ENCODE results near the gene PDSS2. TPM values are rescaled to one million over a fixed set of nuclear protein-coding genes. Genes with fewer than 3 reads are reported as not detected.

Gene PDSS2
- total and polyA plus RNA-seq, 2 of the 4 experiments (the other 2 are of a cell fraction), result 8.6 to 9.2 TPM

DNA sequence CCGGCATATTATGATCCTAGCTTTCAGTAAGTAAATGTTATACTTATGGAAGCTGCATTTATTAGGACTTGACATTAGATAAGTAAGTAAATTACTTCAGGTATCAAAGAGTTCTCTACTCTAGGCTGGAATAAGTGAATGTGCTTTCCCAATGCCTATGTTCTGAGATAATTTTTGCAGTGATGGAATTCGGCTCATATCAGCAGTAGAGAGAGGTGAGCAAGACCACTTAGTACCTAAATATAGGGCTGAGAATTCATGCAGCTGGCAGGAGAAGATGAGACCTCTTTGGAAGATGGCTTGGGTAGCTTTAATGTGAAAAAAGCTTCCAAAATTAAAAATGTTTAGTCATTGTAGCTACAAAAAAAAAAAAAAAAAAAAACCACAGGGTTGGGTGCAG is 330.8 kb downstream of the PDSS2 start:
- Histone ChIP-seq H3K79me1 (ENCODE audit: low read depth in 1 of 2, low read length in 2 of 2) (no peaks in the 10 kb centered on the region), H3K9ac (ENCODE audit: low read depth, low read length) (no peak overlapping the region), H3K4ac (ENCODE audit: low read depth, low read length) (no peak overlapping the region), H2AK9ac (replicated peaks; ENCODE audit: low read depth, low read length, poor library complexity) (no peak overlapping the region), H3K27me3 (ENCODE audit: control insufficient read depth, insufficient read depth, low read length) (no peaks in the 10 kb centered on the region), H2BK15ac (ENCODE audit: low read depth, low read length) (no peak overlapping the region), H2AFZ (replicated peaks; ENCODE audit: low read length, poor library complexity) (no peak overlapping the region), H2BK120ac (ENCODE audit: low read depth, low read length) (no peak overlapping the region), H2AK5ac (ENCODE audit: low read depth, low read length) (no peak overlapping the region), H4K8ac (ENCODE audit: low read depth in 2 of 2, low read length in 2 of 2) (no peak overlapping the region), H3K9me1 (ENCODE audit: insufficient read depth, low read length) (no peaks in the 10 kb centered on the region), H3K4me2 (ENCODE audit: low read depth, low read length) (no peak overlapping the region), H3K27ac (ENCODE audit: insufficient read depth, low read length) (no peak overlapping the region), H4K20me1 (ENCODE audit: insufficient read depth, low read length) (no peaks in the 10 kb centered on the region), H3K4me3 (ENCODE audit: insufficient read depth, low read depth, low read length) (no peak overlapping the region), H3K56ac (ENCODE audit: extremely low read depth, insufficient read depth, low read length) (no peak overlapping the region), H3K14ac (replicated peaks; ENCODE audit: low read depth, low read length) (no peak overlapping the region; the same call in 1 of the 2 replicates), H4K5ac (ENCODE audit: low read depth, low read length) (no peak overlapping the region), H2BK5ac (ENCODE audit: low read depth, low read length, poor library complexity, severe bottlenecking) (no peak overlapping the region), H3K9me3 (ENCODE audit: control insufficient read depth, insufficient read depth, low read length) (no peaks in the 10 kb centered on the region), H3K36me3 (ENCODE audit: control insufficient read depth, insufficient read depth, low read length) (no peaks in the 10 kb centered on the region), H3K23ac (ENCODE audit: low read depth, low read length) (no peak overlapping the region), H4K91ac (ENCODE audit: insufficient read depth, low read depth, low read length) (no peak overlapping the region), H3K18ac (ENCODE audit: low read depth, low read length) (no peak overlapping the region), H3K4me1 (ENCODE audit: control insufficient read depth, insufficient read depth, low read length) (no peaks in the 10 kb centered on the region), H2BK20ac (ENCODE audit: low read depth, low read length) (no peak overlapping the region)
- dilution Hi-C loops (cut with HindIII; ENCODE audit: low sequenced_read_pairs, unreplicated experiment), result no loop called here
- DNase-seq (no peak), ATAC-seq (ENCODE audit: low read depth) (no peak)
- POLR2A ChIA-PET (ENCODE audit: unreplicated experiment), result no interaction called here
- no CpG with 5 or more reads among the region's 2 CpGs for WGBS, 2 experiments (ENCODE audit: extremely low coverage in 2 of 2, insufficient read length in 1 of 2)
- intact Hi-C loops (cut with micrococcal nuclease), result no loop called here
- in situ Hi-C loops (cut with MboI; ENCODE audit: low sequenced_read_pairs), result loop anchor here (10.0 kb wide), 1 partner anchor 366 kb away; the partner anchor contains the start of gene SOBP
- TF ChIP-seq MAFK (IDR thresholded peaks at IDR 0.05; ENCODE audit: low read depth, low read length) (no peak), RAD21 (IDR thresholded peaks at IDR 0.05; ENCODE audit: low read length) (no peak), RCOR1 (IDR thresholded peaks at IDR 0.05; ENCODE audit: insufficient replicate concordance, low read length) (no peak), CEBPB (IDR thresholded peaks at IDR 0.05; ENCODE audit: low read depth, low read length) (no peak), MAZ (IDR thresholded peaks at IDR 0.05; ENCODE audit: borderline replicate concordance, low read depth, low read length) (no peak), NFE2L2 (IDR thresholded peaks at IDR 0.05; ENCODE audit: low read depth, low read length) (no peak), USF2 (IDR thresholded peaks at IDR 0.05; ENCODE audit: low read depth, low read length) (no peak), SMC3 (IDR thresholded peaks at IDR 0.05; ENCODE audit: low read depth, low read length) (no peak), FOS (IDR thresholded peaks at IDR 0.05; ENCODE audit: low read depth, low read length) (no peak), MXI1 (IDR thresholded peaks at IDR 0.05; ENCODE audit: borderline replicate concordance, low read depth, low read length) (no peak), RFX5 (IDR thresholded peaks at IDR 0.05; ENCODE audit: low read depth, low read length) (no peak), CHD1 (IDR thresholded peaks at IDR 0.05; ENCODE audit: low read depth, low read length) (no peak), POLR2A (IDR thresholded peaks at IDR 0.05; ENCODE audit: low read depth, low read length) (no peak)
- TF ChIP-seq, protein P1, sequence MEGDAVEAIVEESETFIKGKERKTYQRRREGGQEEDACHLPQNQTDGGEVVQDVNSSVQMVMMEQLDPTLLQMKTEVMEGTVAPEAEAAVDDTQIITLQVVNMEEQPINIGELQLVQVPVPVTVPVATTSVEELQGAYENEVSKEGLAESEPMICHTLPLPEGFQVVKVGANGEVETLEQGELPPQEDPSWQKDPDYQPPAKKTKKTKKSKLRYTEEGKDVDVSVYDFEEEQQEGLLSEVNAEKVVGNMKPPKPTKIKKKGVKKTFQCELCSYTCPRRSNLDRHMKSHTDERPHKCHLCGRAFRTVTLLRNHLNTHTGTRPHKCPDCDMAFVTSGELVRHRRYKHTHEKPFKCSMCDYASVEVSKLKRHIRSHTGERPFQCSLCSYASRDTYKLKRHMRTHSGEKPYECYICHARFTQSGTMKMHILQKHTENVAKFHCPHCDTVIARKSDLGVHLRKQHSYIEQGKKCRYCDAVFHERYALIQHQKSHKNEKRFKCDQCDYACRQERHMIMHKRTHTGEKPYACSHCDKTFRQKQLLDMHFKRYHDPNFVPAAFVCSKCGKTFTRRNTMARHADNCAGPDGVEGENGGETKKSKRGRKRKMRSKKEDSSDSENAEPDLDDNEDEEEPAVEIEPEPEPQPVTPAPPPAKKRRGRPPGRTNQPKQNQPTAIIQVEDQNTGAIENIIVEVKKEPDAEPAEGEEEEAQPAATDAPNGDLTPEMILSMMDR (conservative IDR thresholded peaks at IDR 0.05; ENCODE audit: low read depth, low read length), result no peak
- TF ChIP-seq, protein P2, sequence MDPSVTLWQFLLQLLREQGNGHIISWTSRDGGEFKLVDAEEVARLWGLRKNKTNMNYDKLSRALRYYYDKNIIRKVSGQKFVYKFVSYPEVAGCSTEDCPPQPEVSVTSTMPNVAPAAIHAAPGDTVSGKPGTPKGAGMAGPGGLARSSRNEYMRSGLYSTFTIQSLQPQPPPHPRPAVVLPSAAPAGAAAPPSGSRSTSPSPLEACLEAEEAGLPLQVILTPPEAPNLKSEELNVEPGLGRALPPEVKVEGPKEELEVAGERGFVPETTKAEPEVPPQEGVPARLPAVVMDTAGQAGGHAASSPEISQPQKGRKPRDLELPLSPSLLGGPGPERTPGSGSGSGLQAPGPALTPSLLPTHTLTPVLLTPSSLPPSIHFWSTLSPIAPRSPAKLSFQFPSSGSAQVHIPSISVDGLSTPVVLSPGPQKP (IDR thresholded peaks at IDR 0.05; ENCODE audit: borderline replicate concordance, low read depth, low read length), result no peak
- CTCF ChIA-PET, result interaction anchor here (1.2 kb wide), 1 partner anchor 548 kb away, joined by 3 read pairs; no protein-coding TSS in a partner anchor
- BruUV-seq (replicated peaks), result no TSS peak

Measured in IMR-90 (cell line).